HG03520 (cell line): Measurements from ENCODE around the gene ZNF277.

Source experiments
- ATAC-seq: cut with Tn5 transposase; IDR thresholded peaks from one replicate; pipeline ENCODE4 v1.9.1; 2021; ENCODE audit warnings: mild to moderate bottlenecking, moderate library complexity; ENCODE audit not compliant: unreplicated experiment

The ZNF277 gene

GRCh38 chr7:112184455-112184854 is 22.0 kb upstream of the ZNF277 start:
- no peak for ATAC-seq

DNA sequence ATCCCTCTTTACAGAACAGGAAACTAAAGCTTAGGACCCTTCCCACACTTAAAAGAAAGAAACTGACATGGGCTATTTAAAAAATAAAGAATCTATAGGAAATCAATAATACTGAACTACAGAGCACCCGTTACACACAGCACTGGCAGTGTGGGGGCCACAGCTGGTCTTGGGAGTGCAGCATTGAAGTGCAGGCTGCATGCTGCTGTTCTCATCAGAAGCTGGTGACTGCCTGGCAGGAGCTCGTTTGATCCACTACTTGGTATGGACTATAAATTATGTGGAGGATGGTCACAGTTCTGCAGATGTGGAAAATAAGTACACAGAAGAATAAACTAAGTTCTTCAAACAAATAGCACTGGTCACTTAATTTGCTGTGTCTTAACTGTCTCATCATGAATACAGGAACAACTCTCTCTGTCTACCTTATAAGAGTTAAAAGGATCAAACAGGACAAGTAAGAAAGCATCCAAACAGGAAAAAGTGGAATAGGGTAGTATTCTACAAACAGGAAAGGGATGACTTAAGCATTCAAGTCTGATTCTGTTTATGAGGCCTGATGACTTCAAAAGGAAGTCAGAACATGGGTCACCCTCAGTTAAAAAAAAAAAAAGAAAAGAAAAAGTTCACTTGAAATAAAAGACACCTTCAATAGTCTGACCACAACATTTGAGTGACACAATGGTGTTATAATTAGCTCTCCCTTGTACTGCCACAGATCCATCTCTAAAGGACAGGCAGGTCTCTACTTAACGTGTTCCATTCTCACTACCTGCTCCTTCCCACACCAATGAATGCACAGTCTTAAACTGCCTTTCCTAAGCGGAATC is 21.3 kb upstream of the ZNF277 start:
- no peak for ATAC-seq

DNA sequence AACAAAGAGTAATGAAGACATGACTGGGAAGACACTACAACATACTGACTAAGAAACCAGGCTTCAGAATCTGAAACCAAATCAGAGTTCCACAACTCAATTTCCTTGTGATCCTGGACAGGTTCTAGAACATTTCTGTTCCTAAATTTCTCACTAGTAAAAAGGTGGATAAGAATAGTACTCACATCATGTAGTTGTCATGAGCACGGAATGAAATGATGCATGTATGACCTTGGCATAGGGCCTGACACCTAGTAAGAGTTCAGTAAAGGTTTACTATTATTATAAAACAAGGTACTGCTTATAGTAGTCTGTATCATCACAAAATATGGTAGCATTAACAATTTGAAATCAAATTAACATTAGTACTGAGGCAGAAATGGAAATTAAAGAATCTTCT is 20.2 kb upstream of the ZNF277 start:
- no peak for ATAC-seq

- no peak for ATAC-seq
These were observed 18.2 kb upstream of the ZNF277 start for GRCh38 chr7:112188257-112188656.

DNA sequence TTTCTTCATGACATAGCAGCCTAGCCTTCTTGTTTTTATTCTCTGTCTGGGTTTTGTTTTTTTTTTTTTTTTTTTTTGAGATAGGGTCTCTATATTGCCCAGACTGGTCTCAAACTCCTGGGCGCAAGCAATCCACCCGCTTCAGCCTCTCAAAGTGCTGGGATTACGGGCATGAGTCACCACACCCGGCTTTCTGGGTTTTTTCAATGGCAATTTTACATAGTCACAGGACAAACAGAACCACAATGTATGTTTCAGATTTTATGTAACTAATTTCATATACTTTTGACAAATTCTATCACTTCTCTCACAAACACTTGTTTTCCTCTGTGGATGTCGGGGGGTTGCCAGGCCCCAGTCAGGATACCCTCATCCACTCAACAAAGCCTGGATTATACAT is 16.8 kb upstream of the ZNF277 start:
- ATAC-seq, result no peak

DNA sequence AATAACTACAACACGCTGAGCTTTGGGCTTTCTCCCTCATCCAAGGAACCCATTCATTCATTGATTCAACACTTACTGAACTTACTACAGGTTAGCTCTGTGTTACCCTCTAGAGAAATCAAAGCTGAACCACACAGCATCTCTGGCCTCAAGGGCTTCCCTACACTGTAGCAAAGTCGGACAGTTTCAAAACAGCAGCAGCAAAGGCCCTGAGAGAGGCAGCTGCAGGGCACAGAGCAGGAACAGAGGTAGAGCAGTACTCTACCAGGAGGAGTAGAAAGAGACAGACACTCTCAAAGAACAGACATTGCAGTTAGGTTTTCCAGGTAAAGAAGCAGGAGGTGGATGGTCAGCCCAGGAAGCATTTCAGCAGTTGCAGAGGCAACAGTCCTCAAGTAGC is 16.4 kb upstream of the ZNF277 start:
- ATAC-seq, result no peak

- ATAC-seq, result no peak
These were observed 14.0 kb upstream of the ZNF277 start for GRCh38 chr7:112192236-112193154.

- no peak for ATAC-seq
These were observed 12.5 kb upstream of the ZNF277 start for GRCh38 chr7:112193915-112194502.

- ATAC-seq, result no peak
These were observed 10.8 kb upstream of the ZNF277 start for GRCh38 chr7:112195717-112196116.

DNA sequence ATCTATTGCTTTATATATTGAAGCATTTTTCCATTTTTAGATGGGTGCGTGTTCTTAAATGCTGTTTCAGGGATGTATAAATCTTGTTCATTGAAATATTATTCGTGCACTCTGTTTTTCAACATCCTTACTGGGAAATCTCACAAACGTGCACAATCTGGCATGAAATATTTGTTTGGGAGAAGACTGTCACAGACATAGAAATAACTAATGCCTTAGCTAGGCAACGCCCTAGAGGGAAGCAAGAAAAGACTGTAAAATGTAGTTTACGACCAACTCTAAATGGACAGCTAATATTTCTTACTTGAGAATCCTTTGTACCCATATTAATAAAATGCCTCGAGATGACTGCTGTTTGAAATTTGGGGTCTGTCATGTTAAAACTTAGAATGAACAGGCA is 9.2 kb upstream of the ZNF277 start:
- no peak for ATAC-seq

DNA sequence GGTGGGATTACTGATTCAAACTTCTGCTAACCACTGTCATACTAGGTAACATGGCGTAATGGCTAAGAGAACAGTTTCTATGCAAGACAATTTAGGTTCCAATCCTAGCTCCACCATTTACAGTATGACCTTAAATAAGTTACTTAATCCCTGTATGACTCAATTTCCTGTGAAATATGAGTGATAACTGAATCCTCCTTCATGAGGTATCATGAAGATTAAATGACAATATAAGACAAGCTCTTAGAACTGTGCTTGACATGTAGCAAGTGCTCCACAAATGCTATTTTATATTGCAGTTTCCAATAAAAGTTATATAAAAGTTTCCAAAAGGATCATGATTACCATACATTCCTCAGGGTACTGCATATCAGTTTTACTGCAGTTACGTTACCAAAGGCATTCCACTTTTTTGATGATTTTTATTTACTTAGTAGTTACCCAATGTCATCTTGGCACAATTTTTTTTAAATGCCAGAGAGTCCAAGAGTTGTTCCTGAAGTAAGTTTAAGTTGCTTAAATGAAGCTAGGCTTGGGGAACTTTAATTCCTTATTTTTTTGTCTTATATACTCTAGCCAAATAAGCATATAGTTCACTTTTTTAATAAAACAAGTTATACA is 7.3 kb upstream of the ZNF277 start:
- no peak for ATAC-seq

- ATAC-seq, result no peak
These were observed 6.8 kb upstream of the ZNF277 start for GRCh38 chr7:112199672-112200071.

GRCh38 chr7:112201411-112201810 is 5.1 kb upstream of the ZNF277 start:
- ATAC-seq, result no peak

DNA sequence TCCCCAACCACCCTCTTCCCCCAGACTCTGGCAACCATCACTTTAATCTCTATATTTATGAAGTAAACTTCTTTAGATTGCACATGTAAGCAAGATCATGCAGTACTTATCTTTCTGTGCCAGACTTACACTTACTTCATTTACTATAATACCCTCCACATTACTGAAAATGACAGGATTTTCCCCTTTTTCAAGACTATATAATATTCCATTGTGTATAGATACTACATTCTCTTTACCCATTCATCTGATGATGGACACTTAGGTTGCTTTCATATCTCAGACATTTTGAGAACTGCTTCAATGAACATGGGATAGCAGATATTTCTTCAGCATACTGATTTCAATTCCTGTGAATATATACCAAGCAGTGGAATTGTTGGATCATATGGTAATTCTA is 4.7 kb upstream of the ZNF277 start:
- ATAC-seq, result no peak

DNA sequence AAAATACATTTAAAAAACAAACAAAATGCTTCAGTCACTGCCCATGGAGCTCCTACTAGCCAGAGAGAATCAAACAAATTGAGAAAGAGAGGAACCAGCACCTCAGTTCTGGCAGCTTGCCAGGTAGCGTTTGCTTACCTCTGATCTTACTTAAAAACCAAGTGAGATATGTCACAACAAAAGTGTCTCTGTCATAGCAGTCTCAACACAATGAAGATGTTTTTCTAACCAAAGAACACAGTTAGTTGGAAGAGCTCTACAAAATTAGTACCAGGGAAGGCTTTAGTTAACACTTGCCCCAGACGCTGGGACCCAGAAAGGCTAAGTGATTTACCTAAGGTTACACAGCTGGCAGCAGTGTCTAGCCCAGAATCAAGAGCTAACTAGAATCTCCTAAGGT is 3.7 kb upstream of the ZNF277 start:
- no peak for ATAC-seq

- no peak for ATAC-seq
These were observed 3.1 kb upstream of the ZNF277 start for GRCh38 chr7:112203365-112203739.

DNA sequence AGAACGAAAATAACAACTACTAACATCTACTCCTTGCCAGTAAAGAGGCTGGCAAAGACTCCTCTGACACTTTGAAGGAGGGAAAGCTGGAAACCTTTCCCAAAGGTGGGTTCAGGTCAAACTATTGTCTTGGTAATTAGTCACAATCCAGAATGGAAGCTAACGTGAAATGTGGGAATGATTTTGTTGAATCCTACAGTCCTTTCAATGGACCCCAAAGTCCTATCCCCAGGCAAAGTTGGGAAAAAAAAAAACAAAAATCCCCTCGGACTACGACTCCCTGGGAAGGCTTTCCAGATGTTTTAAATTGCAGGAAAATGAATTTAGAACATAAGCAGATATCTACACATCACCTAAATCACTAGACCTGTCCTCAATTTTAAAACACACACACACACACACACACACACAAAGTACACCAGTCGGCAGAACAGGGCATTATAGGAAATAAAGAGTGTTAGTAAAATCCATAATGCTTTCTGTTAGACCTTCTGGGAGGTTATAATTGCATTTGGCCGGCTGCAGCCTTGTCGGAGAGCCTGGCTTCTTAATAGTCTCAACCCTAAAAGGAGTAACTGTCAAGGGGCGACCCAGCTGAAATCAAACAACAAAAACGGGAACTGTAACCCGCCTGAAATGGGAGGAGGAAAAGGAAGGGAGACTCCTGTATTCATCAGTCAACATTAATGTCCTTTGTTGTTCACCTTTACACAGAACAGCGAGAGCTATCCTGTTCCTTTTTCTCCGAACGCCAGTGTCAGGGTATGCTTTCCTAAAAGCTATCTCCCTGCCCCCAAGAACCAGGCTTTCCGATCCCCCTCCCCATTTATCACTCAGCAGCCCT is 1.8 kb upstream of the ZNF277 start:
- ATAC-seq, result no peak

GRCh38 chr7:112205343-112206237 is 905 bp upstream of the ZNF277 start:
- ATAC-seq, result peak; percentile 2

- no peak for ATAC-seq
These were observed 597 bp downstream of the ZNF277 start for GRCh38 chr7:112206991-112207592.
